ENCODE measurements around the gene PKD2L2.
"Not testable (repeated sequence)": the region's sequence is repeated elsewhere in the genome, so short reads cannot be mapped to it uniquely, and the experiment has no call there.

Gene PKD2L2

DNA sequence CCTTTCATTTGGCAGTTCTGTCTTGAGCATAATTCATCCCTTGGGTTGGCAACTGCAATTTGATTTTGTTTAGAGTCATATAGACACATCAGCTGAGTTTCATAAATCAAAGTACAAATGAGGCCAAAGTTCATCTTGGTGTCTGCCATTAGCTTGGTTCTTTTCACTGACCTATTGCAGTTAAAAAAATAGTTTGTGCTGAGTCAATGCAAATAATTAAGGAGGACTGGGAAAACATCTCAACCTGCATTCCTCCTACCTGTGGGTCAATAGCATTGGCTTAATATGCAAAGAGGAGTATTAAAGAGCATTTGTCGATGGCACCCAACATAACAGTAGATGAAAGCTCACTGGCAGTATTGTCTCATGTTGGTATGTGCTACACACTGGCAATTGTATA lies 1.6 kb downstream of the PKD2L2 start:
- DNase-seq, result no peak

DNA sequence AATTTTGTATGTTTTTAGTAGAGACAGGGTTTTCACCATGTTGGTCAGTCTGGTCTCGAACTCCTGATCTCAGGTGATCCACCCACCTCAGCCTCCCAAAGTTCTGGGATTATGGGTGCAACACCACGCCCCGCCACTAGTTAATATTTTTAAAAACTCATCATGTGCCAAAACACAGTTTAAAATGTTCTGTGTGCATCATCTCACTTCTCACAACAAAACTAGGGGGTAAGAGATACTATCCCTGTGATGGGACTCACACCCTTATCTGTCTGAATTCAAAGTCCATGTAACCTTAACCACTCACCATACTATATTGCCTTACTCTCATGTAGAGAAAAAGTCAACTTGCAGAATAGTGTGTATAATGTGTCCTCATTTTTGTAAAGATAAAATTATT lies 2.6 kb downstream of the PKD2L2 start:
- no peak for DNase-seq

DNA sequence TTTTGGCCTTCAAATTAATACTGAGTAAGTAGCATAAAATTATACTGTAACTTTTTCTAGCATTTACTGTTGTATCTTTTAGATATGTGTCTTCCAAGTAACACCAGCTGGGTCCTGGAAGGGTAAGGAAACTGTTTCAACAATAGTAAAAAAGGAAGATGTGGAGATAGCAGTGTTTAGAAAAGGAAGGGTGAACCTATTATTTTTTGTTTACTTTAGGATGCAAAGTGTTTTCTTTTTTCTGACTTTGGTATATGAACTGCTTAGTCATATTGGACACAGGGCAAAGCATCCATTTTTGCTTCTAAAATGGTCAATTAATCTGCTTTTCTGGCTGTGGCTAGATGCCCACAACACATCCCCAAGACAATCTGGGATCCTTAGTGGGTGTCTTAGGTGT lies 5.3 kb downstream of the PKD2L2 start:
- no peak for DNase-seq

GRCh38 chr5:137896560-137896959 lies 7.3 kb downstream of the PKD2L2 start:
- no peak for DNase-seq

DNA sequence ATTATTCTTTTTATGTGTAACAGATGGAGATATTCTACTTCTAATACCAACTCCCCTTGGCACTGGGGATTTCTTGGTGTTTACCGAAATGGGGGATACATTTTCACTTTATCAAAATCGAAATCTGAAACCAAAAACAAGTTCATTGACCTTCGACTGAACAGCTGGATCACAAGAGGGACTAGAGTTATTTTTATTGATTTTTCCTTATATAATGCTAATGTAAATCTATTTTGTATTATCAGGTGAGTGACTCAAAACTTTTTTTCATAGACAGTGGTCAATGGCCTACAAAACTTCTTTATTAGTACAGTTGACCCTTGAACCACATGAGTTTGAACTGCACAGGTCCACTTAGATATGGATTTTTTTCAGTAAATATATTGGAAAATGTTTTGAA lies 10.2 kb downstream of the PKD2L2 start:
- DNase-seq, result no peak

DNA sequence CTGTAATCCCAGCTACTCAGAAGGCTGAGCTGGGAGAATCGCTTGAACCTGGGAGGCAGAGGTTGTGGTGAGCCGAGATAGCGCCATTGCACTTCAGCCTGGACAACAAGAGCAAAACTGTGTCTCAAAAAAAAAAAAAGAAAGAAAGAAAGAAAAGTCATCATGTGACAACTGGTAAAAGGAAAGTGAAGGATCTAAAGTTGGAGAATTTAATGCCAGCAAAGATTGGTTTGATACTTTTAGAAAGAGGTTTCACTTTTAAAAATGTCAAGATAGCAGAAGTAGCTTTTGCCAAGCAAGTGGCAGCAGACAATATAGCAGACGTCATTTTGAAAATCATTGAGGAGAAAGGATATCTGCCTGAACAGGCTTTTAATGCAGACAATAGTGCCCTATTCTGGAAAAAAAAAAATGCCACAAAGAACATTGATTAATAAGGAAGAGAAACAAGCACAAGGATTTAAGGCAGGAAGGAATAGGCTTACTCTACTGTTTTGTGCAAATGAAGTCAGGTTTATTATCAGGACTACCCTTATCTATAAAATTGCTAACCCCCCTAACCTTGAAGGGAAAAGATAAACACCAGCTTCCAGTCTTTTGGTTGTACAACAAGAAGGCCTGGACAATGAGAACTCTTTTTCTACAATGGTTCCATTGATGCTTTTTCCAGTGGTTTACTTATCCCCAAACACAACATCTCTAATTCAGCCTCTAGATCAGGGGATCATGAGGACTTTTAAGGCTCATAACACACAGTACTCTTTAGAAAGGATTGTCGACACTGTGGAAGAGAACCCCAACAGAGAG lies 12.0 kb downstream of the PKD2L2 start:
- DNase-seq, result no peak

DNA sequence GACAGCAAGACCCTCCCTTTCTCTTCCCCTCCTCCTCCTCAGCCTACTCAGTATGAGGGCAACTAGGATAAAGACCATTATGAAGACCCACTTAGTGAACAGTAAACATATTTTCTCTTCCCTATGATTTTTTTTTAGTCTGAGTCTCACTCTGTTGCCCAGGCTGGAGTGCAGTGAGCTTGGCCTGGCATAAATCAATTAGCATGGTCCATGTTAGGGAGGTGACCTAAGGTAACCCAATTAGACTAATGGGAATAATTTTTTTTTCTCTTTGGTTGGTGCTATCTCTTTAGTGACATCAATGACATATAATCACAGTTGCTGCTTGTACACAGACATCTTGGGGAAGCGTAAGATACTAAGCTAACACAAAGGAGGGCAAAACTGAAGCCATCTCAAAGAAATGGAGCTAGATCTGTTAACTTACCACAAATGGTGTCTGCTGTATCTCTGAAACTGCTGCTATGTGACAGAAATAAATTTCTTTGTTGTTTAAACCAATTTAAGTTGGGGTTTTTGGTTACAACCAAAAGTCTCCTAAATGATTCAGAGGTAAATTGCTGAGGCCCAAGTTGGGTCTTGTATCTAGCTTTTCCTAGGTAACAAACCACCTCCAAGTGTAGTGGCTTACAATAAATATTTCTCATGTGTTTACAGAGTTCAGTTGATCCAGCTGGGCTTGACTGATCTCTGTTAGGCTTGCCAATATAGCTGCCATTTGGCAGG lies 13.3 kb downstream of the PKD2L2 start:
- no peak for DNase-seq

DNA sequence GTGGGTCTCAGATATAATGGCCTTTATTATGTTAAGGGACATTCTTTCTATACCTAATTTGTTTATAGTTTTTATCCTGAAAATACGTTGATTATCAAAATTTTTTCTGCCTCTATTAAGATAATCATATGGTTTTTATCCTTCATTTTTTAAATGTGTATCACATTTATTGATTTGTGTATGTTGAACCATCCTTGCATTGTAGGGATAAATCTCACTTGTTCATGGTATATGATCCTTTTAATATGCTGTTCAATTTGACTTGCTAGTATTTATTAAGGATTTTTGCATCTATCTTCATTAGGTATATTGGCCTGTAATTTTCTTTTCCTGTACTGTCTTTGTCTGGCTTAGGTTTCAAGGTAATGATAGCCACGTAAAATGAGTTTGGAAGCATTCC lies 25.5 kb downstream of the PKD2L2 start:
- no peak for DNase-seq

DNA sequence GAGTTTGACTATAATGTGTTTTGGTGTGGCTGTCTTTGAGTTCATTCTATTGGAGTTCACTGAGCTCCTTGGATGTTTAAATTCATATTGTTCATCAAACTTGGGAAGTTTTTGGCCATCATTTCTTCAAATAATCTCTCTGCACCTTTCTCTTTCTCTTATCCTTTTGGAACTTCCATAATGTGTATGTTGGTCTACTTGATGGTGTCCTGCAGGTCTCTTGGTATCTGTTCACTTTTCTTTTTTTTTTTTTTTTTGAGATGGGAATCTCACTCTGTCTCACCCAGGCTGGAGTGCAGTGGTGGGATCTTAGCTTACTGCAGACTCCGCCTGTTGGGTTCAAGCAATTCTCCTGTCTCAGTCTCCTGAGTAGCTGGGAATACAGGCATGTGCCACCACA lies 27.7 kb downstream of the PKD2L2 start:
- no peak for DNase-seq

- no peak for DNase-seq
Observed at GRCh38 chr5:137921931-137922330, 32.7 kb downstream of the PKD2L2 start.

DNA sequence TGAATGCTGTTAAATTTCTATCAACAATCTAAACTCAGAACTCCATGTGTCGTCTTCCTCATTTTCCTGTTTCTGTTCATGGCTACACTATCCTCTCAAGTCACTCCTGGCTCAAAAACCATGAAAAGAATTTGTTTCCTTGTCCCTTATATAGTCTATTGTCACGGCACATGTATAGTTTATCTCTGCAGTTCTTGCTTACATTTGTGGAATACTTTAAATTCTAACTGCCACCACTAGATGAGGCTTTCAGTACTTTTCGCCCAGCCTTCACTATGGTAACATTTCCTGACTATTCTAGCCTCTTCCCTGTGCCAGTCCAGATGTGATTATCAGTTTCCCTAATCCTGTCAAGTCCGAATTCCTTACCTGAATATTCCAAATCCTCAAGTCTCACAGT lies 34.6 kb downstream of the PKD2L2 start:
- DNase-seq, result no peak

GRCh38 chr5:137932800-137933199 lies 43.5 kb downstream of the PKD2L2 start:
- DNase-seq, result no peak

DNA sequence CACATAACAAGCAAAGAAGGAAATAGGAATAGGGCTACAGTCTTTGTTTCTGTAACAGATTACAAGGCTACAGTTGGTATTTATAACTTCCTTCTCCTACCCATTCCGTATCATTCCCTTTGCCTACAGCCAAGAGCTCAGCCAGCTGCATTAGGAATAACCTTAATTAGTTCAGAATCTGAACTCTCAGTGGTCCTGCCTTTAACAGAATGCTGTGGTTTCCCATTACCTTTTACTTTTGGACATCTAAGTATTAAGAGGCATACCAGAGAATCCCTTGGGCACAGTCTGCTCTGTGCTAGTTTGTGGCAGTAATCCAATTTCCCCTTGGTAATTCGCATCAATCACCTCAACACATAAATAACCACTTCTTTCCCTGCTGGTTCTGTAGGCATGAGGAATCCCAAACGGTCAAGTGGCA lies 44.2 kb downstream of the PKD2L2 start:
- no peak for DNase-seq

DNA sequence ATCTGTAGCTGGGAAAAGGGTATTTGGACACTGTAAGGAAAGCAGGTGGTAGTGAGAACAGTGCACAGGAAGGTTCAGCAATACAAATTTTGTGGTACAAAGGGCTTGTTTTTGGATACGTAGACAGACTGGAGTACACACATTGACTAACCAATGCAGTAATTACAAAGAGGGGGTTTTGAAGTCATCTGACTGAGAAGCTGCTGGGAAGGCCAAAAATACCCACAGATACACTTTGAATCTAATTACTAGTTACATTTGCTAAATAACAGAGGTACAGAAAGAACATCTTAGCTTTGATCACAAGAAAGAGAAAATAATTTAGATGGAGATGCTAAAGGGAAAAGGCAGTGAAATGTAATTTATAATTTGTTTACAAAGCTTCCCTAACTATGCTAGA lies 45.9 kb downstream of the PKD2L2 start:
- no peak for DNase-seq

DNA sequence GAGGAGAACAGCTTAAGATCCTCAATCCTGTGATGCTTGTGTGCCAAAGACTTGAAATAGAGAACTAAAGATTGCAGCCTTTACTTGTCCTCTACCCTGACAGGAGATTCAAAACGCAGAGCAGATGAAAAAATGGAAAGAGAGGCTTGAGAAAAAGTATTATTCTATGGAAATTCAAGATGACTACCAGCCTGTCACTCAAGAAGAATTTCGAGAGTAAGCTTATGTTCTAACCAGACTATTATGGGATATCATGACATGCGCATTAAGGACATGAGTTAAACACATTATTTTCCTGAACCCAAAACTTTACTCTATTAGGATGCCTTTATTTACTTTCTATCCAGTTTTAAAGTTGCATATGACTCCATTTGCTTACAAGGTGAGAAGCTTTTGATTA lies 46.4 kb downstream of the PKD2L2 start:
- no peak for DNase-seq

DNA sequence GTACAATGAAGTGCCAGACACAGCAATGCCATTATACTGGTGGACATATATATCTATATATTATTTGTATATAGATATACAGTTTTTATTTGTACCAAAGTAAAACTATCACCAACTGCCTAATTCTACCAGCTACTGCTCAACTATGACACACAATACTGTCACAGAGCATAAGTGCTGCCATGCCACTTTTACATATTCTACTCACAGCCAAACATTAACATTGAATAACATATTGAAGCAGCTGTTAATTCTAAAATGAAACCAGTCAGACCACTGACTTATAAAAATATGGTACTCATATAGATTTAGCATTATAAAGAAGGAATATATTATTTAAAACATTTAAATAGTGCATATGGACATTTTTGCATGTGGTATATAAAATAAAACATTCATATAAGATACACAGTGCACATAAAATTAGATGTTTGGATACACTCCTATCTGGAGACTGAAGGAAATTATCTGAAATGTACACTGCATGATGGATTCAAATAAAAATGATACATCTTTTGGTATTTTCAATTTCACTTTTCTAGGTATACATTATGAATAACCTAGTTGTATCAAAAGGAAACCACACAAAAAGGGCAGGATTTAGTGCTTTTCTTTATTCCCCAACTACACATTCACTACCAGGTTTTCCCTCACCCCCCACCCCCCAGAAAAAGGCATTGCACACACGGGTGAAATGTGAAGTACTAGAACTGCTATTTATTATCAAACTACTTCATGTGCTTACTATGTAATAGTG lies 48.9 kb downstream of the PKD2L2 start:
- DNase-seq, result no peak

GRCh38 chr5:137938751-137939143 lies 49.5 kb downstream of the PKD2L2 start:
- DNase-seq, result no peak

DNA sequence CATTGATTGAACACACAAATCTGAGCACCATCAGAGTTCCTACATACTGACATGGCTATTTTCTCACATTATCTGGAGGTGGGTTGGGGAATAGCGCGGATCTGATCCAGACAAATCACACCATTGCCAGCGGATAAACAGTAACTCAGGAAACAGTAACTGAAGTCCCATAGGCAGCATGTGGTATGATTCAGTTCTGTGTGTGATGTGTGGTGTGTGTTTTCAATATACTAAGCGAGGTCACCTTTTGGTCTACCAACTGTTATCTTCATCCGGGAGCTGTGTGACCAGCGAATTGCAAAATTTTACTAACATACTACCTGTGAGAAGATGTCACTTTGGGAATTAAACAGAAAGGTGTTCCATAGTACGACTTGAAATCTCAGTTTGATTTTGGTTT lies 50.1 kb downstream of the PKD2L2 start:
- no peak for DNase-seq

DNA sequence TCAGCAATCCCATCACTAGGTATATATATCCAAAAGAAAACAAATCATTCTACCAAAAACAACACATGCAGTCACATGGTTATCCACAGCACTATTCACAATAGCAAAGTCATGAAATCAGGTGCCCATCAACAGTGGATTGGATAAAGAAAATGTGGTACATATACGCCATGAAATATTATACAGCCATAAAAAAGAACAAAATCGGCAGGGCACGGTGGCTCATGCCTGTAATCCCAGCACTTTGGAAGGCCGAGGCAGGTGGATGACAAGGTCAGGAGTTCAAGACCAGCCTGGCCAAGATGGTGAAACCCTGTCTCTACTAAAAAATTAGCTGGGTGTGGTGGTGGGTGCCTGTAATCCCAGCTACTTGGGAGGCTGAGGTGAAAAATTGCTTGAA lies 55.0 kb downstream of the PKD2L2 start:
- not testable (repeated sequence) for DNase-seq

- DNase-seq, result no peak
Observed at GRCh38 chr5:137945825-137946224, 56.6 kb downstream of the PKD2L2 start.

DNA sequence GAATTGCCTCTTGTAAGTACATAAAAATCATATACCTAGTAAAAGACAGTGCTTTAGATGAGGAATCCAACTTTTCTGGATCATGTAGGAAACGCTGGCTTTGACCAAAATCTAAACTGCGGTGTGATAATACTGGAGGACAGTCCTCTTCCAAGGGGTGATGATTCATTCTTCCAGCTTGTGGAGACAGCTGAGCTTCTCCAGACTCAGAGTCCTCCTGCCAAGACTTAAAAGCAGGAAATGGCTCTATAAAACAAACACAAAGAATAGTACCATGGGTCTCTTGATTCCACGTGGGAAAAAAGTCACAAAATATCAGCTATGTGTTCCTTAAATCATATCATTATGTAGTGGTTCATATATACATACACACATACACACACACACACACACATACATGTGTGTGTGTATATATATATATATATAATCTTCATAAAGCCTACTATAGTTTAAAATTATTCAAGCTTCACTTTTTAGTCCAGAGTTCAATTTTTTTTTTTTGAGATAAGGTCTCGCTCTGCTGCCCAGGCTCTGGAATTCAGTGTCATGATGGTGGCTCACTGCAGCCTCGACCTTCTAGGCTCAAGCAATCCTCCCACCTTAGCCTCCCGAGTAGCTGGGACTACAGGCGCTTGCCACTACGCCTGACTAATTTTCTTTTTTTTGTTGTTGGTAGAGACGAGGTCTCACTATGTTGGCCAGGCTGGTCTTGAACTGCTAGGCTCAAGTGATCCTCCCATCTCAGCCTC lies 65.0 kb downstream of the PKD2L2 start:
- DNase-seq, result no peak

GRCh38 chr5:137957948-137958347 lies 68.7 kb downstream of the PKD2L2 start:
- DNase-seq, result no peak

- DNase-seq, result no peak
Observed at GRCh38 chr5:137959488-137959887, 70.2 kb downstream of the PKD2L2 start.

Measured in activated naive CD4-positive, alpha-beta T cell (primary cell).